ENCODE results near the gene FSTL5. TPM values are rescaled to one million over a fixed set of nuclear protein-coding genes. Genes with fewer than 3 reads are reported as not detected.

Gene FSTL5
- total RNA-seq, 1 donor from 2014 or later: 2.4 TPM

DNA sequence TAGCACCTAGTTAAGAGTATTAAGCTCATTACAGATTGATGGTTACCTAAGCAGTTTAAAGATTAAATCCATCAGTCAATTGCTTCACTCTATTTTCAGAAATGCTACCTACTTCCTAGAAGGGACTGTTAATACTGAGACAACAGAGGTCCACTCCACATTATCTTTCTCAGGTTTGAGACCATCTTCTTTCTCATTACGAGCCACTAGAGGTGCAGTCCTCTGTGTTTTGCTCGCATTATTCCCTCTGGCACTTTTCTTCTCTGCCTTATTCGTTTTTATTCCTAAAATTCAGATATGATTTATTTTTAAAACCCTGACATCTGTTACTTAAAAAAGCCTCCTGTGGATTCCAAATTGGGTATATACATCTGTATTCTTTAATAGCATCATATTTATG is 459.1 kb downstream of the FSTL5 start:
- no peak for DNase-seq (ENCODE audit: low spot score)

GRCh38 chr4:161704040-161704439 is 459.8 kb downstream of the FSTL5 start:
- DNase-seq (ENCODE audit: low spot score): no peak

DNA sequence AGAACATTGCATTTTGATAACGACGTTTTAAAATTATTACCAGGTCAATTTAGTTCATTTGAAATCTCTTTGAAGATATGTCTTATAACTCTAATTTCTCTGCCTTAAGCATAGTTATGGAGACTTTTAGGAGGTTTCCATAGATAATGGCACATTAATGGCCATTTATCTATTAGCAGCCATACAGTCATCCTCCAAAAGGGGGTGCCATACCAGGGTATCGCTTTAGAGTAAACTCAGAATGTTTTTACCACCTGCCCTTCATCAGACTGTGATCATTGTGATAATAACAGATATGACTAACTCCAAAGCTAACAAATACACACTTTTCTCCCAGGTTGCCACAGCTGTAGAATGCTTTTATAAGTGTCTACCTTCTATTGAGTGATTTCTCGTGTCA is 461.5 kb downstream of the FSTL5 start:
- no peak for DNase-seq (ENCODE audit: low spot score)

DNA sequence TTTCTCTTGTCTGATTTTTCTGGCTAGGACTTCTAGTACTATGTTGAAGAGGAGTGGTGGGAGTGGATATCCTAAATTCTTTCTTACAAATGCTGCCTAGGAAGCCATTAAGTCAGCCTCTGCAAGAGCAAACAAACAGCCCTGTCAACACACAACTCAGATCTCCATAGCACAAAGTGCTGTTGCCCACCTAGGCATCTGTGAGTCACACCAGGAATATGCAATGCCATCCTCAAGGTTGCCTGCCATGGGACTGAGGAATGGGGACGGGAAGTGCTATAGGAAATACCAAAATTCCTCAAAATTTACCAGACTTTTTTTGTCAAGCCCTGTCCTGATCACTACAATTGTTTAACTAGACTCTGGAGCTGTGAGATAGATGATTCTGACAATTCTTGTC is 466.9 kb downstream of the FSTL5 start:
- no peak for DNase-seq (ENCODE audit: low spot score)

GRCh38 chr4:161680146-161680545 is 483.7 kb downstream of the FSTL5 start:
- no peak for DNase-seq (ENCODE audit: low spot score)

DNA sequence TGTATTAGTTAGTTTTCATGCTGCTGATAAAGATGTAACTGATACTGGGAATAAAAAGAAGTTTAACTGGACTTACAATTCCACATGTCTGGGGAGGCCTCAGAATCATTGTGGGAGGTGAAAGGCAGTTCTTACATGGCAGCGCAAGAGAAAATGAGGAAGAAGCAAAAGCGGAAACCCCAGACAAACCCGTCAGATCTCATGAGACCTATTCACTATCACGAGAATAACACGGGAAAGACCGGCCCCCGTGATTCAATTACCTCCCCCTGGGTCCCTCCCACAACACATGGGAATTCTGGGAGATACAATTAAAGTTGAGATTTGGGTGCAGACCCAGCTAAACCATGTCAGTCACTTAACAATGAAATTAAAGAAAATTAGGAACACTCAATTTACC is 499.1 kb downstream of the FSTL5 start:
- no peak for DNase-seq (ENCODE audit: low spot score)

DNA sequence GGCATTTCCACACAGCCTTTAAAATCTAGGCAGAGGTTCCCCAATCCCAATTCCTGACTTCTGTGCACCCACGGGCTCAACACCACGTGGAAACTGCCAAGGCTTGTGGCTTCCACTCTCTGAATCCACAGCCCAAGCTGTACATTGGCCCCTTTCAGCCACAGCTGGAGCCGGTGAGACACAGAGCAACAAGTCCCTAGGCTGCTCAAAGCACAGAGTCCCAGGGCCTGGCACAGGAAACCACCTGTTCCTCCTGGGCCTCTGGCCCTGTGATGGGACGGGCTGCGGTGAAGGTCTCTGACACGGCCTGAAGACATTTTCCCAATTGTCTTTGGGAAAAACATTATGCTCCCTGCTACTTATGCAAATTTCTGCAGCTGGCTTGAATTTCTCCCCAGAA is 500.0 kb downstream of the FSTL5 start:
- DNase-seq (ENCODE audit: low spot score): no peak

GRCh38 chr4:161658676-161659075 is 505.1 kb downstream of the FSTL5 start:
- no peak for DNase-seq (ENCODE audit: low spot score)

- DNase-seq (ENCODE audit: low spot score): no peak
These were observed 506.2 kb downstream of the FSTL5 start for GRCh38 chr4:161657616-161658015.

GRCh38 chr4:161656594-161656993 is 507.2 kb downstream of the FSTL5 start:
- no peak for DNase-seq (ENCODE audit: low spot score)

- DNase-seq (ENCODE audit: low spot score): no peak
These were observed 508.7 kb downstream of the FSTL5 start for GRCh38 chr4:161655148-161655547.

DNA sequence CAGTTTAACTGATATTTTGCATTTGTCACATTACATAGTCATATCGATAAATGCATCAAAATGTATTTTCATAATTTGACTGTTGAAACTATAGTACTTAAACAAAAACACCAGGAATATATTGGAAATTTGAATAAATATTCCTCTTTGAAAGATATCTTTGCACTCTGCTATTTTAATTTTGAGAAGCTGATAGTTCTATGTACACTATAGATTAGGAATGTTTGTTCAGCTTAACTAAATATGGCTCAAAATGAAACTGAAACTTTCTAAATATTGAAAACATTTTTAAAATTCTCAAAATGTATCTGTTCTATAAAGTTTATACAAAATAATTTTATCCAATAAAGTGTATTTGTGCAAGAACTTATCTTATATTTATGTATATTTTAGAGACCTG is 510.1 kb downstream of the FSTL5 start:
- no peak for DNase-seq (ENCODE audit: low spot score)

DNA sequence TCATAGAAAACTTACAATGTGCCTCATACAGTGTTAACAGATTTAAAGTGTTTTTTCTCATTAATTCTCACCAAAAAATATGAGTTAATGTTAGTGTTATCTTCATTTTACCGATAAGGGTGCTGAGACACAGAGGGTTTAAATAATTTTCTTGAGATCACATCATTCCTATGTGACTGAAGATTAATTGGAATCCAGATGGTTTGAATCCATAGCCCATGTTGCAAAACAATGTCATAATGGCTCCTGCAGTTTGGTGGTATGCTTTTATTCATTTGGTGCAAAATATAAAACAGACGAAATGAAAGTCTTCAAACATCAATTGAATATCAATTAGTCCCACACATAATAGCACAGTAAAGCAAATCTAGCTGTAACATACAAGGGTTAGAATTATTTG is 512.2 kb downstream of the FSTL5 start:
- DNase-seq (ENCODE audit: low spot score): no peak

GRCh38 chr4:161650812-161651211 is 513.0 kb downstream of the FSTL5 start:
- DNase-seq (ENCODE audit: low spot score): peak; percentile 34

GRCh38 chr4:161647757-161648156 is 516.0 kb downstream of the FSTL5 start:
- DNase-seq (ENCODE audit: low spot score): no peak

- DNase-seq (ENCODE audit: low spot score): peak; percentile 2
These were observed 521.1 kb downstream of the FSTL5 start for GRCh38 chr4:161642708-161643107.

- peak; percentile 55 for DNase-seq (ENCODE audit: low spot score)
These were observed 533.9 kb downstream of the FSTL5 start for GRCh38 chr4:161629694-161630441.

- DNase-seq (ENCODE audit: low spot score): no peak
These were observed 559.1 kb downstream of the FSTL5 start for GRCh38 chr4:161604516-161605300.

DNA sequence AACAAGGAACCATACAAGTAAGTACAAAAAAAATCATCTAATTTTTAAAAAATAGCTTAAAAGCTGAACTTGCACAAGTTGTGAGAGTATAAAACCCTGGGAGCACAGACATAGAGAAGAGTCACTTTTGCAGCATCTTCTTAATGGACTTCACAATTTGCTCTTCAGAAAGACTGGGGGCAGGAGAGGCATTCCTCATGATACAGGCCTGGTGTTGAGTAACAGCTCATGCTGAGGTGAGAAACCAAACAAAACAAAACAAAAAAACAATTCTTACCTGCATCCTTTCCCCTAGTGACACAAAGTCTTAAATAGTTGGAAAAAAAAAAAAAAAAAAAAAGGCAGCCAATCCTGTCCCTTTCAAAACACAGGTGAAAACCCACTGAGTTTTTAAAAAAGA is 562.8 kb downstream of the FSTL5 start:
- DNase-seq (ENCODE audit: low spot score): no peak

DNA sequence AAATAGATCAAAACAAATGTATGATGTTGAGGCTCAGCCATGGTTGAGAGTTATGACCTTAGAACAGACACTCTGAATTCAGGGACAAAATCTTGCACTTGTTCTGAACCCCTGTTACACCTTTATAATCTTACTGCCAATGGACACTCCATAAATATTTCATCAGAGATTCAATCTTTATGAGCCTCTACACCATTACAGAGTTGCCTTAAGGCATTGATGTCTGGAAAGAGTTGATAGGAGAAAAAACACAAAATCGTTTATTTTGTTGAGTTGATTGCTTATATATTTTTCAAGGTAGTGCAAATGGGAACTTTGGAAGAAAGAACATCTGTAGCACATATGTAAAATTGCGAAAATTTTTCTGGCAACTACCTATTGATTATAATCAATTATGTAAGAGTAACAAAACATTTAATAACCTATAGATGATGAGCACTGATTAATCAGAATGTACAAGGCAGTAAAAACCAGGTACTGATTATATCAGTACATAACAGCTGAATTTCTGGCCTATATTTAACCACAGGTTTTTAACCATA is 568.5 kb downstream of the FSTL5 start:
- no peak for DNase-seq (ENCODE audit: low spot score)

GRCh38 chr4:161585011-161585410 is 578.8 kb downstream of the FSTL5 start:
- DNase-seq (ENCODE audit: low spot score): no peak

- DNase-seq (ENCODE audit: low spot score): no peak
These were observed 580.3 kb downstream of the FSTL5 start for GRCh38 chr4:161583549-161583948.
